ENCODE measurements around the gene PKN3.

GRCh38 chr9:128729766-128730517 is 27.6 kb downstream of the PKN3 start:
- no peak for TF ChIP-seq POLR2AphosphoS5 (IDR thresholded peaks at IDR 0.05; ENCODE audit: low read depth, low read length)
- TF ChIP-seq SIN3A (IDR thresholded peaks at IDR 0.05; ENCODE audit: borderline replicate concordance, insufficient read depth, low read length), result no peak
- TF ChIP-seq TAF1 (IDR thresholded peaks at IDR 0.05; ENCODE audit: borderline replicate concordance, insufficient read depth, low read length), result no peak
- TF ChIP-seq REST (IDR thresholded peaks at IDR 0.05; ENCODE audit: insufficient read depth in 1 of 2, low read depth in 2 of 2, low read length in 2 of 2), result no peak
